SK-N-SH (cell line): ENCODE data around the gene TXNL4B. TPM values are rescaled to one million over a fixed set of nuclear protein-coding genes. Genes with fewer than 3 reads are reported as not detected.
"Not testable (repeated sequence)": the region's sequence is repeated elsewhere in the genome, so short reads cannot be mapped to it uniquely, and the experiment has no call there.

Source experiments
- CTCF ChIA-PET: fragments of 300-600, 350-600 bp; formaldehyde crosslinking; extraction: SDS; loops from one replicate; lab custom pipeline; 2021; lab: Yijun Ruan, JAX
- POLR2A ChIA-PET: fragments of 350-600 bp; sonication (Branson Sonifier 250); formaldehyde crosslinking; extraction: SDS; loops from one replicate; lab custom pipeline; 2020; ENCODE audit warnings: antibody characterized with exemption, inconsistent platforms; lab: Yijun Ruan, JAX
- DNase-seq: peaks from one replicate; pipeline ENCODE4 v3.0.0; 2012
- H2AFZ ChIP-seq: fragments of 200-600 bp; sonication (generic); 2 replicates; pipeline ENCODE4 v1.8.1; 2016; ENCODE audit warnings: antibody characterized with exemption, mild to moderate bottlenecking, low read depth
- H3F3A ChIP-seq: fragments of 200-600 bp; sonication (generic); replicated peaks from 2 replicates; pipeline ENCODE3; 2016; ENCODE audit warnings: antibody characterized with exemption, mild to moderate bottlenecking; ENCODE audit not compliant: insufficient read depth
- H3K27ac ChIP-seq, 2 experiments: fragments of 200-500 bp in 1 of 2; fragments of 200-600 bp in 1 of 2; sonication (Bioruptor generic) in 1 of 2; sonication (generic), shearing (Covaris generic) in 1 of 2; 2 replicates each; pipeline versions ENCODE4 v1.5.1 to v1.6.1; 2014 to 2016; ENCODE audit warnings: low read depth in 2 of 2, inconsistent platforms in 1 of 2, low read length in 1 of 2, mild to moderate bottlenecking in 1 of 2, mixed read lengths in 1 of 2
- H3K27me3 ChIP-seq: fragments of 200-600 bp; sonication (generic), shearing (Covaris generic); 2 replicates; pipeline ENCODE4 v1.6.1; 2016; ENCODE audit warnings: mixed run types; ENCODE audit not compliant: insufficient read depth
- H3K36me3 ChIP-seq, 2 experiments: fragments of 200-500 bp in 1 of 2; fragments of 200-600 bp in 1 of 2; sonication (Bioruptor generic) in 1 of 2; sonication (generic) in 1 of 2; replicated peaks in 1 of 2; 2 replicates each; pipeline versions ENCODE3 to v1.5.1; 2014 to 2016; ENCODE audit warnings: low read length in 1 of 2, mild to moderate bottlenecking in 1 of 2; ENCODE audit not compliant: insufficient read depth in 2 of 2, control insufficient read depth in 1 of 2
- H3K4me1 ChIP-seq, 2 experiments: fragments of 200-500 bp in 1 of 2; fragments of 200-600 bp in 1 of 2; sonication (Bioruptor generic) in 1 of 2; sonication (generic), shearing (Covaris generic) in 1 of 2; 2 replicates each; pipeline versions ENCODE4 v1.5.1 to v1.6.1; 2014 to 2016; ENCODE audit warnings: low read depth in 1 of 2, low read length in 1 of 2, mixed run types in 1 of 2; ENCODE audit not compliant: insufficient read depth in 2 of 2, control insufficient read depth in 1 of 2
- H3K4me2 ChIP-seq: fragments of 200-600 bp; sonication (generic), shearing (Covaris generic); 2 replicates; pipeline ENCODE4 v1.6.1; 2017; ENCODE audit warnings: mixed run types
- H3K4me3 ChIP-seq, 2 experiments: fragments of 200-500 bp in 1 of 2; fragments of 200-600 bp in 1 of 2; sonication (Bioruptor generic) in 1 of 2; sonication (generic), shearing (Covaris generic) in 1 of 2; 2 replicates each; pipeline versions ENCODE4 v1.5.1 to v1.8.1; 2014 to 2016; ENCODE audit warnings: low read depth in 2 of 2, inconsistent platforms in 1 of 2, low read length in 1 of 2, mild to moderate bottlenecking in 1 of 2, mixed read lengths in 1 of 2, moderate library complexity in 1 of 2
- H3K79me2 ChIP-seq: fragments of 200-600 bp; sonication (generic); 2 replicates; pipeline ENCODE4 v1.8.1; 2017; ENCODE audit warnings: mild to moderate bottlenecking; ENCODE audit not compliant: insufficient read depth
- H3K9ac ChIP-seq: fragments of 200-600 bp; sonication (generic); 2 replicates; pipeline ENCODE4 v1.6.1; 2017; ENCODE audit warnings: mixed run types
- H3K9me2 ChIP-seq: fragments of 200-600 bp; sonication (generic); 2 replicates; pipeline ENCODE4 v1.6.1; 2017; ENCODE audit warnings: mixed run types
- H3K9me3 ChIP-seq: fragments of 200-600 bp; sonication (generic); 2 replicates; pipeline ENCODE4 v1.6.1; 2017; ENCODE audit warnings: mixed run types, mild to moderate bottlenecking, moderate library complexity
- H4K20me1 ChIP-seq: fragments of 200-600 bp; sonication (generic); 2 replicates; pipeline ENCODE4 v1.6.1; 2017; ENCODE audit warnings: mild to moderate bottlenecking, mixed run types; ENCODE audit not compliant: insufficient read depth
- CHD2 ChIP-seq: fragments of 150-350 bp; IDR thresholded peaks from 2 replicates; pipeline ENCODE4 v1.6.1; 2018; ENCODE audit warnings: low read length; ENCODE audit not compliant: partially characterized antibody
- ELF1 ChIP-seq: IDR thresholded peaks from 2 replicates; pipeline ENCODE4 v1.4.0; 2012
- IRF3 ChIP-seq: fragments of 150-350 bp; IDR thresholded peaks from 2 replicates; pipeline ENCODE4 v1.6.1; 2016; ENCODE audit warnings: mild to moderate bottlenecking, low read depth, low read length
- MAX ChIP-seq: IDR thresholded peaks from 2 replicates; pipeline ENCODE4 v1.4.0; 2012; ENCODE audit warnings: low read depth
- MEF2A ChIP-seq: IDR thresholded peaks from 2 replicates; pipeline ENCODE4 v1.4.0; 2012; ENCODE audit warnings: low read depth, borderline replicate concordance
- MXI1 ChIP-seq: IDR thresholded peaks from 2 replicates; pipeline ENCODE4 v1.6.1; 2012; ENCODE audit warnings: mild to moderate bottlenecking, low read depth, low read length, improper control_type of control experiment
- REST ChIP-seq: IDR thresholded peaks from 2 replicates; pipeline ENCODE4 v1.6.1; 2012; ENCODE audit warnings: mild to moderate bottlenecking, low read depth, low read length, moderate library complexity
- USF1 ChIP-seq: IDR thresholded peaks from 2 replicates; pipeline ENCODE4 v1.4.0; 2012; ENCODE audit warnings: low read depth, borderline replicate concordance
- USF2 ChIP-seq: fragments of 150-350 bp; IDR thresholded peaks from 2 replicates; pipeline ENCODE4 v1.6.1; 2017; ENCODE audit warnings: antibody characterized with exemption, low read length, low read depth, borderline replicate concordance
- YY1 ChIP-seq: IDR thresholded peaks from 2 replicates; pipeline ENCODE4 v1.4.0; 2012; ENCODE audit warnings: low read depth, mild to moderate bottlenecking
- ZBTB33 ChIP-seq: IDR thresholded peaks from 2 replicates; pipeline ENCODE4 v1.4.0; 2012; ENCODE audit warnings: low read depth, borderline replicate concordance
- WGBS: methylation state at CpG from one replicate; pipeline ENCODE4 v1.1.6; 2017; ENCODE audit warnings: low lambda C conversion rate; 5-methylcytosine and 5-hydroxymethylcytosine counted together
- polyA plus RNA-seq, 3 experiments: library from polyadenylated mRNA; depleted of rRNA; stranded (reverse); fragments of >200 nt; gene quantifications; 2 replicates each; pipeline ENCODE4 v1.2.3, GENCODE V29; 2012

Gene TXNL4B
- polyA plus RNA-seq, 1 of the 3 experiments (the other 2 are of a cell fraction), result 8.9 TPM

- TF ChIP-seq REST (no peak), MXI1 (no peak), MEF2A (no peak), ELF1 (no peak), CHD2 (no peak), IRF3 (no peak), ZBTB33 (no peak)
Observed at GRCh38 chr16:72061564-72061963, 31.9 kb downstream of the TXNL4B start (continued).

GRCh38 chr16:72060405-72060804, 33.0 kb downstream of the TXNL4B start:
- 75% methylated on average over 9 of the region's 9 CpGs for WGBS
- ChIA-PET CTCF (no interaction called here), POLR2A (no interaction called here)
- Histone ChIP-seq H3K36me3 (no peaks in the 10 kb centered on the region), H3K4me2 (no peak overlapping the region), H3K9me3 (no peaks in the 10 kb centered on the region), H3K9me2 (no peaks in the 10 kb centered on the region), H4K20me1 (no peaks in the 10 kb centered on the region), H2AFZ (no peak overlapping the region), H3K4me3 (no peak overlapping the region), H3K79me2 (no peaks in the 10 kb centered on the region), H3K27ac (no peak overlapping the region), H3K4me1 (no peaks in the 10 kb centered on the region), H3K27me3 (no peaks in the 10 kb centered on the region; the same call in 1 of the 2 replicates), H3K9ac (no peak overlapping the region), H3F3A (no peaks in the 10 kb centered on the region)
- no peak for TF ChIP-seq USF1
- TF ChIP-seq YY1, result no peak
- TF ChIP-seq USF2, result no peak
- no peak for TF ChIP-seq MAX
- no peak for DNase-seq

GRCh38 chr16:72059060-72059459, 34.4 kb downstream of the TXNL4B start:
- H3K9me3 ChIP-seq, H2AFZ ChIP-seq, H3K27ac ChIP-seq, DNase-seq, H3K4me1 ChIP-seq, H3F3A ChIP-seq, POLR2A ChIA-PET, H3K79me2 ChIP-seq, H3K9ac ChIP-seq, H3K27me3 ChIP-seq, H3K36me3 ChIP-seq, CTCF ChIA-PET, H3K9me2 ChIP-seq, H3K4me3 ChIP-seq, H3K4me2 ChIP-seq, H4K20me1 ChIP-seq: not testable (repeated sequence)
- 70% methylated on average over 7 of the region's 7 CpGs for WGBS

GRCh38 chr16:72057313-72057712, 36.1 kb downstream of the TXNL4B start:
- H4K20me1 ChIP-seq, CTCF ChIA-PET, H3K9me2 ChIP-seq, H3K36me3 ChIP-seq, H3K4me3 ChIP-seq, H3K27me3 ChIP-seq, H3K9me3 ChIP-seq, DNase-seq, H3K4me1 ChIP-seq, H3K4me2 ChIP-seq, H2AFZ ChIP-seq, H3K79me2 ChIP-seq, H3K9ac ChIP-seq, POLR2A ChIA-PET, H3K27ac ChIP-seq, H3F3A ChIP-seq: not testable (repeated sequence)
- WGBS, result 17% methylated on average over 1 of the region's 6 CpGs
